Fibroblast of skin of left biceps (primary cell): ENCODE measurements around the gene TAP2.
A peak's percentile ranks its signal among the peaks of the same experiment; 100 is the strongest.

ENCODE experiments used
- DNase-seq, 2 experiments: peaks; one replicate each; pipeline ENCODE4 v3.0.0-alpha.2; 2013; ENCODE audit warnings: low read depth in 2 of 2

Gene TAP2

DNA sequence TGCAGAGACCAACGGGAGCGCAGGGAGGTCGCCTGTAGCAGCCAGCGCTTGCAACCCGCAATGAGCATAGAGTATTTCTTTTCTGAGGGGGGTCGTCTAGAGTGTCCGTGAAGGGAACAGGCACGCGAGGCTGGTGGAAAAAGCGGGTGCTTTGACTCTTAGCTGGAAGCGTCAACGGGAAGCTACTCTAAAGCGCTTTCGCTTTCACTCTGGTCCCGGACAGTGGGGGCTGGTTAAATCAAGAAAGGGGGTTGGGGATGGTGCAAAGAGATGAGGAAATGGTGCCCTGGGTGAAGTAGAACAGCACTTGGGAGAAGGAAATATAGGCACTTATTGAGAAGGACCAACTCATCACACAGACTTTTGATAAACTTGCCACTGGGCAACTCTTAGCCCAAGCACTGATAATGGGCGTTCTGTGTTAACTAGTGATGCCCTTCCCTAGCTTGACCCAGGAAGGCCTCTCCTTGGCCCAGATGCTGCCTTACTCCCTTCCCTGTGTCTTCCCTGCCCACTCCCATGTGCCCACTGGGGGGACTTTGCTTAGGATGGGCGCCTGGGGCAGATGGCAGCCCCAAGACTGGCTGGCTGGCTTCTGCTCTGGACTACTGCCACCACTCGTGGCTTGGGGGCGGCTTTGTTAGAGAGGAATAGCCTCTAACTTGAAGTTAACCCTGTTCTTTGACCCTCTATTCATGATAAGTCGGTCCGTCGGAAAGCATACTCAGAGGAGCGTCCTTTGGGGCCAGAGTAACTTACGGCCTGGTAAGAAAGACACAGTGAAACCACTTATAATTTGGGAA is 16.0 kb upstream of the TAP2 start:
- DNase-seq: no peak

GRCh38 chr6:32853541-32854375 is 15.2 kb upstream of the TAP2 start, which contains the start of the genes PSMB9 and TAP1:
Gene PSMB9, plus strand, starts transcription at chr6:32854192. Its CDS starts 38 bp downstream, at chr6:32854230.
Gene TAP1, minus strand, starts transcription at chr6:32853704. Its CDS starts 68 bp downstream, at chr6:32853636.
- DNase-seq: peak; percentile 65 to 76

GRCh38 chr6:32852844-32853540 is 14.5 kb upstream of the TAP2 start:
- DNase-seq: no peak

GRCh38 chr6:32852018-32852843 is 13.7 kb upstream of the TAP2 start:
- no peak for DNase-seq

GRCh38 chr6:32851025-32851424 is 12.5 kb upstream of the TAP2 start:
- DNase-seq: no peak

- DNase-seq: no peak
Measured at GRCh38 chr6:32849126-32849525, 10.6 kb upstream of the TAP2 start.

DNA sequence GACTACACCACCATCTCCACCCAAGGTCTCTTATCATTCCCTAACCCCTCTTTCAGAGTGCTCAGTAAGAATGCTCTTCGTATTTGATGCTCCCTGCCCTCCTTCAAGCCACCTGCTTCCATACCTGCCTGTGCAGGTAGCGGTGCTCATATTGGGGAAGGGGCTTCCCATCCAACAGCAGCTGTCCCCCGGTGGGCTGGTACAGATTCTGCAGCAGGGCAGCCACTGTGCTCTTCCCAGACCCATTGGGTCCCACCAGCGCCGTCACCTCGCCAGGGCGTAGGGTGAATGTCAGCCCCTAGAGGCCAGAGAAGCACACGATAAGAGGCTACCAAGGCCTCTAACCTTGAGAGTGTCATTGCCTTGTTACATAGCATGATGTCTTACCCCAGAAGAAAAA is 9.3 kb upstream of the TAP2 start:
- DNase-seq: no peak

GRCh38 chr6:32847004-32847403 is 8.5 kb upstream of the TAP2 start:
- DNase-seq: no peak

DNA sequence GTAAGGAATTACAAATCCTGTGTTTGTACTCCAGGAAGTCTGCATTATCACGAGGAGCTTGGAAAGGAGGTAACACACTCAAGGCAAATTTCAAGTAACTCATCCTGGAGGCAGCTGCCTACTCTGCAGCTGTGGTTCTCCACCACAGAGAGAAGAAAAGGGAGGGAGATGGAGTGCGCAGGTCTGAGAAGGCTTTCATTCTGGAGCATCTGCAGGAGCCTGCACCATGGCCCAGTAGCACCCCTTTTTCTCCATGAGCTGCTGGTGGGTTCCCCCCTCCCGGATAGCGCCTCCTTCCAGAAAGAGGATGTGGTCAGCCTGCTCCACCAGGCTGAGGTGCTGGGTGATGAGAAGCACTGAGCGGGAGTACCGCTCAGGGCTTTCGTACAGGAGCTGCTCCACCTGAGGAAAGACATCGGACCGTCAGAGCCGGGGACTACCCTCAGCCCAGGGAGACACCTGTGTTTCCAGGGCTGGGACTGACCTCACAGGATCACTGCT is 6.9 kb upstream of the TAP2 start:
- DNase-seq: no peak

GRCh38 chr6:32844839-32845383 is 6.4 kb upstream of the TAP2 start:
- DNase-seq: no peak

GRCh38 chr6:32843979-32844838 is 5.7 kb upstream of the TAP2 start, which contains the start of gene PSMB8:
Gene PSMB8, minus strand, starts transcription at chr6:32844047. Its CDS starts 51 bp downstream, at chr6:32843996.
- DNase-seq: peak; percentile 61 to 68

GRCh38 chr6:32843331-32843978 is 4.9 kb upstream of the TAP2 start:
- no peak for DNase-seq

- no peak for DNase-seq
Measured at GRCh38 chr6:32842690-32843089, 4.2 kb upstream of the TAP2 start.

GRCh38 chr6:32842021-32842650 is 3.6 kb upstream of the TAP2 start:
- no peak for DNase-seq

- DNase-seq: no peak
Measured at GRCh38 chr6:32840604-32841246, 2.2 kb upstream of the TAP2 start.

DNA sequence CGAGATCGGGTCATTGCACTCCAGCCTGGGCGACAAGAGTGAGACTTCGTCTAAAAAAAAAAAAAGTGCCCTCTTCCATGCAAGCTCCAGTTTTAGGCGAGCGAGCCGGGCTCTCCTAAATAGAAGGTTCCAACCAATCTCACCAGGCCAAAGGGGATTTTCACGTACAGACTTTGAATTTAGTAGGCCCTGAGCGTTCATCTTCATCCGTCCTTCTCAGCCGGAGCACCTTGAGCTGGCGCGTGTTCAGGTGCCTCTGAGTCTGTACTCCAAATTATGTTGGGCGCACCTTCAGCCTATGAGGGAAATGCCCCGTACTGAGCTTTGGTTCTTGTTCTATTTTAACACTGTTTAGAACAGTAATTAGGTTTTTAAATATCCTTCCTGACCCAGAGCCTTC is 817 bp upstream of the TAP2 start:
- no peak for DNase-seq

GRCh38 chr6:32837651-32838113 is 857 bp downstream of the TAP2 start:
- DNase-seq: no peak

- no peak for DNase-seq
Measured at GRCh38 chr6:32836873-32837272, 1.7 kb downstream of the TAP2 start.
